ENCODE measurements around the gene ISX.

Gene ISX

DNA sequence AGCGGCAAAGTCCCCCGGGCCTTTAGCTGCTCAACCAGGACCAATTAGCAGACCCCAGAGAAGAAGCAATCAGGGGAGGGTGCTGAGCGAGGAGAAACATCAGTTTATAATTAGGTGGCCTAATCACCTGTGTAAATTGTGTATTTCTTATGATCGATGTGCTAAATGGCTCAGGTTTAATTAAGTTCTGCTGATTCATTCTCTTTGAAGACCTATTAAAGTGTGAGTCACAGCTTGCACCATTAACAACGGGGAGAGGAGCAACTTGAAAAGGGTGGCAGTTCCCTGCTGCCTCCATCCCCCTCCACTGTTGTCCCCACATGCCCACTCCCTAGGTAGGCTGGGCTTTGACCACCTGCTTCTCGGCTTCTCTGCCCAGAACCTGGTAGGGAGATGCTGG is 10.7 kb downstream of the ISX start:
- Histone ChIP-seq H3K36me3 (ENCODE audit: control insufficient read depth, insufficient read depth, low read length) (no peaks in the 10 kb centered on the region; the same call in 1 of the 2 replicates), H3K27me3 (replicated peaks; ENCODE audit: control insufficient read depth, insufficient read depth, low read length) (no peaks in the 10 kb centered on the region), H3K4me3 (replicated peaks; ENCODE audit: low read depth, low read length) (no peak overlapping the region)
- TF ChIP-seq, protein P1, sequence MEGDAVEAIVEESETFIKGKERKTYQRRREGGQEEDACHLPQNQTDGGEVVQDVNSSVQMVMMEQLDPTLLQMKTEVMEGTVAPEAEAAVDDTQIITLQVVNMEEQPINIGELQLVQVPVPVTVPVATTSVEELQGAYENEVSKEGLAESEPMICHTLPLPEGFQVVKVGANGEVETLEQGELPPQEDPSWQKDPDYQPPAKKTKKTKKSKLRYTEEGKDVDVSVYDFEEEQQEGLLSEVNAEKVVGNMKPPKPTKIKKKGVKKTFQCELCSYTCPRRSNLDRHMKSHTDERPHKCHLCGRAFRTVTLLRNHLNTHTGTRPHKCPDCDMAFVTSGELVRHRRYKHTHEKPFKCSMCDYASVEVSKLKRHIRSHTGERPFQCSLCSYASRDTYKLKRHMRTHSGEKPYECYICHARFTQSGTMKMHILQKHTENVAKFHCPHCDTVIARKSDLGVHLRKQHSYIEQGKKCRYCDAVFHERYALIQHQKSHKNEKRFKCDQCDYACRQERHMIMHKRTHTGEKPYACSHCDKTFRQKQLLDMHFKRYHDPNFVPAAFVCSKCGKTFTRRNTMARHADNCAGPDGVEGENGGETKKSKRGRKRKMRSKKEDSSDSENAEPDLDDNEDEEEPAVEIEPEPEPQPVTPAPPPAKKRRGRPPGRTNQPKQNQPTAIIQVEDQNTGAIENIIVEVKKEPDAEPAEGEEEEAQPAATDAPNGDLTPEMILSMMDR (IDR thresholded peaks at IDR 0.05; ENCODE audit: insufficient read depth, low read length, poor library complexity, severe bottlenecking), result no peak
- no peak for DNase-seq (ENCODE audit: extremely low read depth, insufficient read length)

DNA sequence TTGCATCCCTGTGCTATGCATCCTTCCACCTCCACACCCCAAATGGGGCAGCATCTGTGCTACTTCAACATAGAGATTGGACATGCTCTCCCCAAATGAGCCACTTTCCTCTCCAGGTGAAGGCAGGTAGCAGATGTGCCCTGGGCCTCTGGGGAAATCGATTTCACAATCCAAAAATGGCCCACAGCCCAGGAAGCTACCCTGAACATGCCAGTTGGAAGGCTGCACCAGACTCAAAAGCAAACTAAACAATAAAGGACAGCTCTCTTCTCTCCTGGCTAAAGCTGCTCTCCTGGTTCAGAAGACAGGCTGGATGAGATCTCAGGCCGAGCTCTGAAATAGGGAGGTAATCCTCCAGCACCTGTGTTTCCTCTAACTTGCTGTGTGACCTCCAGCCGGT is 19.7 kb downstream of the ISX start:
- Histone ChIP-seq H3K4me3 (replicated peaks; ENCODE audit: low read depth, low read length) (no peak overlapping the region), H3K27me3 (replicated peaks; ENCODE audit: control insufficient read depth, insufficient read depth, low read length) (no peaks in the 10 kb centered on the region), H3K36me3 (ENCODE audit: control insufficient read depth, insufficient read depth, low read length) (no peaks in the 10 kb centered on the region)
- TF ChIP-seq, protein P1 (IDR thresholded peaks at IDR 0.05; ENCODE audit: insufficient read depth, low read length, poor library complexity, severe bottlenecking), result no peak
- no peak for DNase-seq (ENCODE audit: extremely low read depth, insufficient read length)

DNA sequence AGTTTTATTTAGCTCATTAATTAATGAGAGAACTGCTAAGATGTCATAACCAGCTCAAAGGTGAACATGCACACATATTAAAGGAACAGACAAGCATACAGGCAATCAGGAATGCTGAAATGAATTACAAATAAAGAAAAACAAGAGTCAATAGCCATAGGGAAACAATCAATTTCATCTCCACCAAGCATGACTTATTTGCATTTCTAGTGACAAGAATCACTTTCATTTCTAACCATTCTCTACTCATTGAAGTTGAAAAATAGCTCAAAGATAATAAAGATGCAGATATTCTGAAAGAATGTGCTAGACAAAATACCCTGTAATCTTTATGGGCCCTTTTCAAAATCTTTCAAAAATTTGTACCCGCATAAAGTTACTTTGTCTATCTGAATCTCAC is 23.2 kb downstream of the ISX start:
- no peak for DNase-seq (ENCODE audit: extremely low read depth, insufficient read length)
- Histone ChIP-seq H3K27me3 (replicated peaks; ENCODE audit: control insufficient read depth, insufficient read depth, low read length) (no peaks in the 10 kb centered on the region), H3K36me3 (ENCODE audit: control insufficient read depth, insufficient read depth, low read length) (no peaks in the 10 kb centered on the region), H3K4me3 (replicated peaks; ENCODE audit: low read depth, low read length) (no peak overlapping the region)
- TF ChIP-seq, protein P1 (IDR thresholded peaks at IDR 0.05; ENCODE audit: insufficient read depth, low read length, poor library complexity, severe bottlenecking), result no peak

DNA sequence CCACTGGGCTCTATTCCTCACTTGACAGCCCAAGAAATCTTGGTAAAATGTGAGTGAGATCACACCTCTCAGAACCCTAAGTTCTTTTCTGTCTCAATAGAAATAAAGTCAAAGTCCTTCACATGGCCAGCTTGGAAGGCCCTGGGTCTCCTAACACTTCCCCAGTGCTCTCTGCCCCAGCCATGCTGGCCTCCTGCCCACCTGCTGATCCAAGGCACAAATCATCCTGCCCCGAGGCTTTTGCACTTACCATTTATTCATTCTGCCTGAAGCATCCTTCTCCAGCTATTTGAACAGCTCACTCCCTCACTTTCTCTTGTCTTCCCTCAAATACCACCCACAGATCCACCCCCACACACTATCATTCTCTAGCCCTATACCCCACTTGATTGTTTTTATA is 26.4 kb downstream of the ISX start:
- H3K36me3 ChIP-seq (ENCODE audit: control insufficient read depth, insufficient read depth, low read length), result no peaks in the 10 kb centered on the region
- H3K27me3 ChIP-seq (replicated peaks; ENCODE audit: control insufficient read depth, insufficient read depth, low read length), result no peaks in the 10 kb centered on the region
- TF ChIP-seq, protein P1 (IDR thresholded peaks at IDR 0.05; ENCODE audit: insufficient read depth, low read length, poor library complexity, severe bottlenecking), result no peak
- no peak overlapping the region for H3K4me3 ChIP-seq (replicated peaks; ENCODE audit: low read depth, low read length)
- no peak for DNase-seq (ENCODE audit: extremely low read depth, insufficient read length)

DNA sequence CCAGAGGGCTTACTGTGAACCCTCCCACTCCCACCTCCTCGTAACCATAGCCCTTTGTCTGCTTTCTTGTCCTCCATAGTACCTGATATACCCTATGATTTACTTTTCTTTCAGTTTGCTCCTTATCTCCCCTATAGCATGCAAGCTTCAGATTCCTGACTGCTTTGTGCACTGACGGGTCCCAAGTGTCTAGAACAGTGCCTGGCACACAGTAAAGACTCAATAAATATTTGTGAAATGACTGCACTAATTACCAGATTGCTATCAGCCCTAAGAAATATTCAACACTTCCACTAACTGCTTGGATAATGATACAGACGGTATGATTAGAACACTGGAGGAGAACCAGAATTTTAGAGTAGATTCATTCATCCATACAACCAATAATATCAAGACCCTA is 33.0 kb downstream of the ISX start:
- Histone ChIP-seq H3K36me3 (ENCODE audit: control insufficient read depth, insufficient read depth, low read length) (no peaks in the 10 kb centered on the region), H3K27me3 (replicated peaks; ENCODE audit: control insufficient read depth, insufficient read depth, low read length) (no peaks in the 10 kb centered on the region), H3K4me3 (replicated peaks; ENCODE audit: low read depth, low read length) (no peak overlapping the region)
- DNase-seq (ENCODE audit: extremely low read depth, insufficient read length), result no peak
- TF ChIP-seq, protein P1 (IDR thresholded peaks at IDR 0.05; ENCODE audit: insufficient read depth, low read length, poor library complexity, severe bottlenecking), result no peak

DNA sequence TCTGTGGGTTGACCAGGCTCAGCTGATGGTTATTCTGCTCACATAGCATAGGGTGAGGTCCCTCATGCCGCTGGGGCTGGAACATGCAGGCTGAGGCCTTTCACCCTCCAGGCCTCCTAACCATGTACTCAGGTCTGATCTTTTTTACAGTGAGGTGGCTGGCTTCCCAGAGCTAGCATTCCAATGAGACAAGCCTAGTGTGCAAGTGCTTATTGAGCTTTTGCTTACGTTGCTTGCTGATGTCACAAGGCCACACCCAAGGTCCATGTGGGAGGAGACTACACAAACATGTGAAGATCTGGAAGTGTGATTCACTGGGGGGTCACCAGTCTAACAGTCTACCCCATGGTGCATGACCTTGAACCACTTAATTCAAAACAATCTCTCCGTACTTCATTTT is 33.9 kb downstream of the ISX start:
- no peak for DNase-seq (ENCODE audit: extremely low read depth, insufficient read length)
- Histone ChIP-seq H3K36me3 (ENCODE audit: control insufficient read depth, insufficient read depth, low read length) (no peaks in the 10 kb centered on the region), H3K4me3 (replicated peaks; ENCODE audit: low read depth, low read length) (no peak overlapping the region), H3K27me3 (replicated peaks; ENCODE audit: control insufficient read depth, insufficient read depth, low read length) (no peaks in the 10 kb centered on the region)
- TF ChIP-seq, protein P1 (IDR thresholded peaks at IDR 0.05; ENCODE audit: insufficient read depth, low read length, poor library complexity, severe bottlenecking), result no peak

All from GM06990 (cell line).